22Rv1 (cell line): ENCODE results near the gene DCXR.

Experiments
- H3K27ac ChIP-seq: fragments of 450-650 bp; 2 replicates; pipeline ENCODE4 v1.5.1; 2017
- ZFX ChIP-seq: fragments of 450-650 bp; IDR thresholded peaks from 2 replicates; pipeline ENCODE4 v1.6.1; 2017; ENCODE audit warnings: antibody characterized with exemption, borderline replicate concordance
- TF ChIP-seq, protein P1 (sequence below): fragments of 450-650 bp; IDR thresholded peaks from 2 replicates; pipeline ENCODE4 v1.5.1; 2017; ENCODE audit warnings: mild to moderate bottlenecking

The DCXR gene

DNA sequence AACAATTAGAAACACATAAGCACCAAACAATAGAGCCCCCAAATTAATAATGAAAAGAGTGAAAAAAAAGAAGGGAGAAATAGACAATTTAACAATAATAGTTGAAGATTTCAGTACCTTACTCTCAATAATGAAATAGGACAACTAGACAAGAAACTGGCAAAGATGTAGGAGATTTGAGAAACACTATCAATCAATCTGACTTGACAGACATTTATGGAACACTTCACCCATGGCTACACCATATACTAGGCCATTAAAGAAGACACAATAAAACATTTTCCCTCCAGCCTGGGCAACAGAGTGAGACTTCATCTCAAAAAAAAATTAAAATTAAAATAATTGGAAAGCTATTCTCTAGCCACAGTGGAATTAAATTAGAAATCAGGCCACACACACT is 33.1 kb upstream of the DCXR start:
- TF ChIP-seq, protein P1, sequence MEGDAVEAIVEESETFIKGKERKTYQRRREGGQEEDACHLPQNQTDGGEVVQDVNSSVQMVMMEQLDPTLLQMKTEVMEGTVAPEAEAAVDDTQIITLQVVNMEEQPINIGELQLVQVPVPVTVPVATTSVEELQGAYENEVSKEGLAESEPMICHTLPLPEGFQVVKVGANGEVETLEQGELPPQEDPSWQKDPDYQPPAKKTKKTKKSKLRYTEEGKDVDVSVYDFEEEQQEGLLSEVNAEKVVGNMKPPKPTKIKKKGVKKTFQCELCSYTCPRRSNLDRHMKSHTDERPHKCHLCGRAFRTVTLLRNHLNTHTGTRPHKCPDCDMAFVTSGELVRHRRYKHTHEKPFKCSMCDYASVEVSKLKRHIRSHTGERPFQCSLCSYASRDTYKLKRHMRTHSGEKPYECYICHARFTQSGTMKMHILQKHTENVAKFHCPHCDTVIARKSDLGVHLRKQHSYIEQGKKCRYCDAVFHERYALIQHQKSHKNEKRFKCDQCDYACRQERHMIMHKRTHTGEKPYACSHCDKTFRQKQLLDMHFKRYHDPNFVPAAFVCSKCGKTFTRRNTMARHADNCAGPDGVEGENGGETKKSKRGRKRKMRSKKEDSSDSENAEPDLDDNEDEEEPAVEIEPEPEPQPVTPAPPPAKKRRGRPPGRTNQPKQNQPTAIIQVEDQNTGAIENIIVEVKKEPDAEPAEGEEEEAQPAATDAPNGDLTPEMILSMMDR: no peak
- no peak for TF ChIP-seq ZFX
- H3K27ac ChIP-seq: no peak overlapping the region

DNA sequence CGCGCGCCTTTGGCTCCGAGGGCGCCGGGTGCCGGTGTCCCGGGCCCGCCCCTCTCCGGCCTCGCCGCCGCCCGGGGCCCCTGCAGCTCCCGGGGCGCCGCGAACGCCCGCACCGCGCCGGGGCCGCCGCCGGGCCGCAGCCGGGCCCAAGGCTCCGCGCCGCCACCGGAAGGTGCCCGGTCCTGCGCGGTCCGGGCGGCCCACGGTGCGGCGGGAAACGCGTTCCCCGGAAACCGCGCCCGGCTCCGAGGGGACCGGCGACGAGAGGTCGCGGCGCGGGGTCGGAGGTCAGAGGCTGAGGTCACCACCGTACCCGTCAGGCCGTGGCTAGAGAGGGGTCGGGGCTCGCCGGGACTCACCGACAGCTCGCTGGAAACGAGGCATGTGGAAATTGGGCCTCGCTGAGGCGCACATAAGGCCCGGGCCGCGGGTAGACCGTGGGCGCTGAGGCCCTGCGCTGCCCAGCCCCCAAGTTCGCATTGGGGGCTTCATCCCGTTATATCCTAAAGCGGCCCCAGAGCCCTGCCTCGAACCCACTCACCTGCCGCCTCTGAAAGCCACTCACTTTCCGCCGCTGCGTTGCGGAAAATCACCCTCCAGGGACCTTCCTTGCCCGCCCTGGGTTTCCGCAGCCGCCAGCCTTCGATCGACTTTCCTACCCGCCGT is 28.3 kb upstream of the DCXR start, which contains the start of gene DUS1L:
Gene DUS1L (minus strand): TSS at position 167 of the 666 bp plus-strand sequence. CDS start 745 bp downstream, outside the sequence.
- no peak; the same call in 1 of the 2 replicates for TF ChIP-seq ZFX
- TF ChIP-seq, protein P1: no peak
- H3K27ac ChIP-seq: peak within 1 kb of the TSS; percentile 87

DNA sequence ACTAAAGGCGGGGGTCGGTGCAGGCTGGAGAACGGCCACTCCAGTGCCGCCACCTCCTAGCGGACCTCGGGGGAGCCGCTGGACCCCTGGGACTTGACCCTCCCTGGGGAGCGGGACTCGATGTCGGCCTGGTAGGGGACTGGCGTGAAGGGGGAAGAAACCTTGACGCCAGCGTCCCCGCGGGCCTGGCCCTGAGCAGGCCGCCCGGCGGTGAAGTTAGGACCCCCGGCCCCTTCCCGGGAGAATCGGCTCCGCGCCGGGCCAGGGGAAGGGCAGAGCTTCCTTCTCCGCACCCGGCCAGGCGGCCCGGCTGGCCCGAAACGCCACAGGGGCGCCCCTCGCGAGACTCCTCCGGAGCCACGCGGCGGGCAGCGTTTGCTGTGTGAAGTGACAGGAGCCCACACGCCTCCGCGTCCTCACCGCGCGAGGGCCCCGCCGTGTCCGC is 27.7 kb upstream of the DCXR start:
- peak overlapping the region; percentile 87 for H3K27ac ChIP-seq
- TF ChIP-seq, protein P1: no peak
- TF ChIP-seq ZFX: no peak

DNA sequence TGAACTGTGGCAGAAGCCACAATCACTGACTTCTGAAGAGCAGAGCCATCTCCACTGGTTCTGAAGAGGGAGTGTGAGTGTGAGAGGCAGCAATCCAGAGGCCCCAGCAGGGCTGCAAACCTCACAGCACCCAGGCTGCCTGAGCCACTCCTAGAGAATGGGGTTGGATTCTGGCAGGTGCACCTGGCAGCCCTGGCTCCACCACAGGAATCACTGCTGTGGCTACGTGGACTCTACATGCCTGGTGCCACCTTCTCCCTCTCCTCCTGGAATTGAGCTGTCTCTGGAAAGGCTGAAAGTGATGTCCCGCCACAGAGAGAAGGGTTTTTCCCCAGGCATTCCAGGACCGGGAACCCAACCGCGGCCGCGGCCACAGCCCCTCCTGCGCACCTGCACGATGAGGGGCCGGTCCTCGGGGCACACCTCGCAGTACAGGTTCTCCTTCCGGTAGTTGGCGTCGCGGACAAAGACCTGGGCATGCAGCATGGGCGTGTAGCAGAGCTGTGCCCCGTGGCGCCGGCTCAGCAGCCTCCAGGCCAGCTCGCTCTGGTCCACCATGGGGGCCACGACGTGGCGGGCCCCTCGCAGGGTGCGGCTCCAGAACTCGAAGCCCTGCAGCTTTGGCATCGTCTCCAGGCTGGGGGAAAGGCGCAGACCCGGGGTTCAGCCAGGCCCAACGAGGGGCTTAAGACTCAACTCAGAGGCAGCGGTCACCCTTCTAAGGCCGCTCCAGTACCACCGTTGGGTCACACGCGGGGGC is 27.1 kb upstream of the DCXR start:
- peak overlapping the region; percentile 87 for H3K27ac ChIP-seq
- TF ChIP-seq ZFX: no peak
- TF ChIP-seq, protein P1: no peak

DNA sequence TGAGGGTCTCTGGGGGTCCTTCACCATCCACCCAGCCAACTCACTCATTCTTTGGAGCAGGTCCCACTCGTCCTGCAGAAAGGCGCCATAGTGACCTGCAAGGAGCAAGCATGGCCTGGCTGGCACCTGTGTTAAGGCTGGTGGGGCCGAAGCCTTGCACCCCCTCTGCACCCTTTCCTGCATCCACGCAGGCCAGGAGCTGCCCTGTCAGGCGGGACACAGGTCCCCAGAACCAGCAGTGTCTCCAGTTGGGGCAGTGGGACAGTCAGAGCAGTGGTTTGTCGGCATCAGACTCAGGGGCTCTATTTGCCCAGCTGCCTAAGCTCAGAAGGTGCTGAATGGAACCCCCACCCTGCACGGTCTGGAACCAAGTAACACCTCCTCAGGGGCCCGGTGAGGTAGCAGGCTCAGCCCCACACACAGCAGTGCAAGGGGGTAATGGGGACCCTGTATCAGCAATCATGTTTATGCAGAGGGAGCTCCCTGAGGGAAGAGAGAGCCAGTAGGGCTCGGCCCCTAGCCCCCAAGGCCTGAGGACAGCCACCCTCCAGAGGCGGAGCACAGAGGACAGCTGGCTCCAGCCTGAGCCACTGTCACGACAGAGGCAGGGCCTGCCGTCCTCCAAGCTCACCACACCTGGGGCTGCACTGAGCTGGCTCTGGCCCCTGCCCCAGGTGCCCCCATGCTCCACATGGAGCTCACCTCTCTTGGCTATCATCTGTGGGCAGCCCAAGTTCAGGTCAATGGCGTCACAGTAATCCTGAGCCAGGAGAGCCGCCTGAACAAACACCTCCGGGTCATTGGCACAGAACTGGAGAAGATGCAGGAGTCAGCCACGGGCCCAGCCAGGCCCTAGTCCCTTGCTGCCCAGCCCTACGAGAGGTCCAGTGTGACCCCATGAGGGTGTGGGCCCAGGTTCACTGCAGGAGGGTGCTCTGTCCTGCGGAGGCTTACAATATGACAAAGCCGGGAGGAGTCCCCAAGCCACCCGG is 26.2 kb upstream of the DCXR start:
- peak overlapping the region; percentile 87 for H3K27ac ChIP-seq
- TF ChIP-seq, protein P1: no peak
- TF ChIP-seq ZFX: no peak

DNA sequence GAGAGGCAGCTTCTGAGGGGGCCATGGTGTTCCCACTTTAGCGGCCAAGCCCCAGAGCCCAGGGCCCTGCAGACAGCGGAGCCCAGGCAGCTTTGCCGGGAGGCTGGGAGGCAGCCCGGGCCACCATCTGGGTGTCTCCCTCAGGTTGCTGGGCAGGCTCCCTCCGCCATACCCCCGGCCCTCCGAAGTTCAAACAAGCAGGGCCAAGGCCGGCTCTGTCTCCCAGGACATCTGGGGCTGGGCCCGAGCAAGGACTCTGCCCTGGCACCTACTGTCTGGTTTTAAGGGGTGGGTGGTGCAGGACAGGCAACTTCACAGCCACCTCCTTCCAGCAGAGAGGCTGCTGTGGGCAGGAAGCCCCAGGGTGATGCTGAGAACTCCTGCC is 25.5 kb upstream of the DCXR start:
- TF ChIP-seq ZFX: no peak
- TF ChIP-seq, protein P1: no peak
- peak overlapping the region; percentile 87 for H3K27ac ChIP-seq
